Tibial nerve (tissue), 4 donors: ENCODE data around the gene BPI. TPM values are rescaled to one million over a fixed set of nuclear protein-coding genes. Genes with fewer than 3 reads are reported as not detected.

Experiments used
- DNase-seq, 2 donors: peaks; one replicate each; pipeline ENCODE4 v3.0.0-alpha.2; 2019; ENCODE audit warnings: low spot score in 2 of 2
- H3K27ac ChIP-seq, 4 donors: fragments of 200-600 bp; sonication (generic) in 3 of 4; one replicate each; pipeline ENCODE4 v1.5.1; 2017 to 2019; ENCODE audit warnings: mild to moderate bottlenecking in 1 of 4
- H3K27me3 ChIP-seq, 2 donors: fragments of 200-600 bp; sonication (generic) in 1 of 2; one replicate each; pipeline versions ENCODE4 v1.5.1 to v1.6.0; 2017 to 2019
- H3K36me3 ChIP-seq, 3 donors: fragments of 200-600 bp; sonication (generic); one replicate each; pipeline ENCODE4 v1.5.1; 2018 to 2019
- H3K4me1 ChIP-seq, 4 donors: fragments of 200-600 bp; sonication (generic) in 3 of 4; one replicate each; pipeline ENCODE4 v1.5.1; 2017 to 2019
- H3K4me3 ChIP-seq, 4 donors: fragments of 200-600 bp; sonication (generic) in 3 of 4; one replicate each; pipeline ENCODE4 v1.5.1; 2017 to 2019; ENCODE audit warnings: mild to moderate bottlenecking in 1 of 4, moderate library complexity in 1 of 4
- H3K9me3 ChIP-seq, 4 donors: fragments of 200-600 bp; sonication (generic) in 3 of 4; one replicate each; pipeline ENCODE4 v1.5.1; 2017 to 2019
- EP300 ChIP-seq, 2 donors: sonication (generic); formaldehyde crosslinking; IDR thresholded peaks; one replicate each; pipeline ENCODE4 v1.6.1; 2017; ENCODE audit warnings: antibody characterized with exemption in 2 of 2, mild to moderate bottlenecking in 1 of 2
- POLR2A ChIP-seq, 2 donors: fragments of 450-650 bp; IDR thresholded peaks; one replicate each; pipeline ENCODE4 v1.6.1; 2017; ENCODE audit warnings: antibody characterized with exemption in 2 of 2, mild to moderate bottlenecking in 2 of 2, moderate library complexity in 2 of 2
- WGBS, 2 donors: methylation state at CpG; one replicate each; pipeline ENCODE4 v1.1.5; 2018; 5-methylcytosine and 5-hydroxymethylcytosine counted together
- total RNA-seq, 4 donors: library from RNA; depleted of rRNA; stranded (reverse); fragments of >200 nt; gene quantifications; one replicate each; pipeline ENCODE4 v1.1.0, GENCODE V29; 2016
- TF ChIP-seq, protein P1 (sequence below), 5 experiments: fragments of 200-600 bp in 3 of 5; fragments of 450-650 bp in 2 of 5; sonication (generic) in 3 of 5; IDR thresholded peaks; one replicate each; pipeline ENCODE4 v1.5.1; 2016 to 2019; ENCODE audit warnings: antibody characterized with exemption in 5 of 5, mild to moderate bottlenecking in 3 of 5, moderate library complexity in 2 of 5

The BPI gene
- total RNA-seq, 4 donors from 2014 or later, result 0.84 TPM; not detected in 3

DNA sequence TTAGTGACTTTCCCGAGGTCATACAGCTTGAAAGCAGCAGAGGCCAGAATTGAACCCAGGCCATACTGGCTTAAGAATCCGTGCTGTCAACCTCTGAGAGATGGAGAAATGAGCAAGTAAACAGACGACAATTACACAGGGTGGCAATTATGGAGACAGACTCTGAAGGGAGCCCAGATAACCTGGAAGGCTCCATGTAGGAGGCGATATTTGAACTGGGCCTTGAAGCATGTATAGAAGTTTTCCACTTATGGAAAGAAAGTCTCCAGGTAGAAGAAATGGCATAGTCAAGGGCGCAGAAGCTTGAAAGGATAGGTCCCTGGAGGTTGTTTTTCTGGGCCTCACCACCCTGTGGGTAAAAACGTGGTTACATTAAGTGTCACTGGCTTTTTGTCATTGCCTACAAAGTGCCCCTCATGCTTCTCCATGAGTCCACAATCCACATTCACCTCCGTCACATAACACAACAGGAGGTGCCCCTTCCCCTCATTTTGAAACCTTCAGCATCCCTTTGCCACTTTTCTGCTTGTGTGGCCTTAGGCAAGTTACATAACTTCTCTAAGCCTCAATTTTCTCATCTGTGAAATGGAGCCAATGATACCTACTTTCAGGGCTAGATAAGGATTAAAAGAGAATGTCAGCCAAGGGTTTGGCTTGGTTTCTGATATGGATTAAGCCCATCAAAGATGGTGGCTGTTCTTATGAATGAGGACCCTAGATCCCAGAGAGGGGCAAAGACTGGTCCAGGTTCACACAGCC lies 5.9 kb upstream of the BPI start:
- H3K4me1 ChIP-seq, result peaks cover 0 to 44% (median 11%) of the 10 kb centered on the region in 4 donors
- TF ChIP-seq POLR2A (IDR thresholded peaks at IDR 0.05) (no peak), EP300 (IDR thresholded peaks at IDR 0.05) (no peak)
- TF ChIP-seq, protein P1, sequence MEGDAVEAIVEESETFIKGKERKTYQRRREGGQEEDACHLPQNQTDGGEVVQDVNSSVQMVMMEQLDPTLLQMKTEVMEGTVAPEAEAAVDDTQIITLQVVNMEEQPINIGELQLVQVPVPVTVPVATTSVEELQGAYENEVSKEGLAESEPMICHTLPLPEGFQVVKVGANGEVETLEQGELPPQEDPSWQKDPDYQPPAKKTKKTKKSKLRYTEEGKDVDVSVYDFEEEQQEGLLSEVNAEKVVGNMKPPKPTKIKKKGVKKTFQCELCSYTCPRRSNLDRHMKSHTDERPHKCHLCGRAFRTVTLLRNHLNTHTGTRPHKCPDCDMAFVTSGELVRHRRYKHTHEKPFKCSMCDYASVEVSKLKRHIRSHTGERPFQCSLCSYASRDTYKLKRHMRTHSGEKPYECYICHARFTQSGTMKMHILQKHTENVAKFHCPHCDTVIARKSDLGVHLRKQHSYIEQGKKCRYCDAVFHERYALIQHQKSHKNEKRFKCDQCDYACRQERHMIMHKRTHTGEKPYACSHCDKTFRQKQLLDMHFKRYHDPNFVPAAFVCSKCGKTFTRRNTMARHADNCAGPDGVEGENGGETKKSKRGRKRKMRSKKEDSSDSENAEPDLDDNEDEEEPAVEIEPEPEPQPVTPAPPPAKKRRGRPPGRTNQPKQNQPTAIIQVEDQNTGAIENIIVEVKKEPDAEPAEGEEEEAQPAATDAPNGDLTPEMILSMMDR (IDR thresholded peaks at IDR 0.05), result no peak
- no peaks in the 10 kb centered on the region for H3K36me3 ChIP-seq
- no peaks in the 10 kb centered on the region for H3K27me3 ChIP-seq
- no peak for DNase-seq
- WGBS, 2 donors, result 94 to 95% methylated on average over 7 of the region's 7 CpGs
- H3K27ac ChIP-seq, result peak overlapping the region; percentile 26 to 95 (median 80)
- H3K9me3 ChIP-seq, result no peaks in the 10 kb centered on the region
- no peak overlapping the region for H3K4me3 ChIP-seq

DNA sequence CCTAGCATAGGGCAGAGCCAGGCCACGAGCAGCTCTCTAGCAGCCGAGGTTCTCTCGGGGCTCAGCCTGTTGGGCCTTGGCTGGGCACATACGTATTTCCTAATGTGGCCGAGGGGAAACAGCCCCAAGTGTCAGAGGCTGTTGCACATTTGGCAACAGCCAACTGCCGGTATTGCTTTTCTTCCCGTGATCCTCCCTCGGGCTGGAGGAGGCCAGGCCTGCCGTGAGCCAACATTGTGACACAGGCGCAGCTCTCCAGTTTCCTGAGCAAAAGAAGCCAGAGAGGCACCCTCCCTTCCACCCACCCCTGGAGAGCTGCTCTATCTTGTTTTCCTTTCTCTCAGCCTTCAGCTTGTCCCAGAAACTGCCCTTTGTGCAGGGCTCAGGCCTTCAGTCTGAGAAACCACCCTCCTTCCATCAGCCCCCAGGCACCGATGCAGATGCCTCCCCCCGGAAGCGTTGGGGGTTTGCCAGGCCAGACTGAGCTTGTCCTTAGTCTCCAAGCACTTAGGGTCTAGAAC lies 5.1 kb upstream of the BPI start:
- Histone ChIP-seq H3K27ac (peak overlapping the region; percentile 26 to 95 (median 80)), H3K9me3 (no peaks in the 10 kb centered on the region), H3K4me1 (peaks cover 0 to 44% (median 12%) of the 10 kb centered on the region in 4 donors), H3K36me3 (no peaks in the 10 kb centered on the region), H3K27me3 (no peaks in the 10 kb centered on the region), H3K4me3 (no peak overlapping the region)
- peak; percentile 72 to 75 for DNase-seq
- TF ChIP-seq, protein P1 (IDR thresholded peaks at IDR 0.05), result no peak
- TF ChIP-seq POLR2A (IDR thresholded peaks at IDR 0.05), result peak in 1 of 2 donors; percentile 14
- peak; percentile 37 to 90 for TF ChIP-seq EP300 (IDR thresholded peaks at IDR 0.05)
- 0 to 8% methylated on average over 6 to 13 of the region's 13 CpGs for WGBS, 2 donors

DNA sequence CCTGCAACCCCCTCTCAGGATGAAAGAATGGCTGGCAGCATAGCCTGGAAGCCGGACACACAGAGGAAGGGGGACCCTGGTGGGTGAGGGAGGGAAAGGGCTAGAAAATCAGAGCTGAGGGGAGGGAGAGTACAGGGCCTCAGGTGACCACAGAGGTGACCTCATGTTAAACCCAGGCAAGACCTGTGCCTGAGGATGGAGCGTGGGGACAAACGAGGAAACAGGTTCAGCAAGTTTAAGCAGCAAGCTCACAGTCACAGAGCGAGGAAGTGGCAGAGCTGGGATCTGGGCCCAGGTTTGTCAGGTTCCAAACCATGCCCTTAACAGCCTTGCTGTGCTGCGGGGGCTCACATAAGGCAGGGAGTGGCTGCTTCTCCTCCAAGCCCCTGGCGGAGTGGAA lies 4.0 kb upstream of the BPI start:
- no peak for DNase-seq
- TF ChIP-seq EP300 (IDR thresholded peaks at IDR 0.05), result no peak
- TF ChIP-seq POLR2A (IDR thresholded peaks at IDR 0.05), result no peak
- TF ChIP-seq, protein P1 (IDR thresholded peaks at IDR 0.05), result no peak
- Histone ChIP-seq H3K4me3 (no peak overlapping the region), H3K9me3 (no peaks in the 10 kb centered on the region), H3K27me3 (no peaks in the 10 kb centered on the region), H3K27ac (peak overlapping the region in 3 of 4 donors; percentile 70 to 95 (median 89)), H3K4me1 (peaks cover 0 to 51% (median 17%) of the 10 kb centered on the region in 4 donors), H3K36me3 (no peaks in the 10 kb centered on the region)
- 73 to 81% methylated on average over 6 of the region's 6 CpGs for WGBS, 2 donors

DNA sequence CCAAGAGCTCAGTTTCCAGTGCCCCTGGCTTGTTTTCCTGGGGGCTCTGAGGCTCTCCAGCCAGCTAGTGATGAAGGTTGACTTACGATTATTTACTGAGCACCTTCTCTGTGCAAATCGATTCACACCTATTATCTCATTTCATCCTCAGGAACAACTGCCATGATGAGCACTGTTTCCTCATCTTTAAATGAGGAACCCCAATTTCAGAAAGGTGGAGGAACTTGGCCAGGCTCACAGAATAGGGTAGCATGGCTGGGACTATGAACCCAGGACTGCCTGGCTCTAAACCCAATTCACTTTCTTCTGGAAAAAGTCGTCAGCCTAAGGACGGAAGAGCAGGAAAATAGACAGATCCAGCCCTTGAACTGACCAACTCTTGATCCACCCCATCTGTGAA lies 3.5 kb upstream of the BPI start:
- H3K4me3 ChIP-seq, result no peak overlapping the region
- TF ChIP-seq EP300 (IDR thresholded peaks at IDR 0.05), result no peak
- no peak for DNase-seq
- H3K4me1 ChIP-seq, result peaks cover 0 to 53% (median 17%) of the 10 kb centered on the region in 4 donors
- H3K27ac ChIP-seq, result peak overlapping the region in 2 of 4 donors; percentile 89 to 95
- H3K9me3 ChIP-seq, result no peaks in the 10 kb centered on the region
- 88 to 94% methylated on average over 4 of the region's 4 CpGs for WGBS, 2 donors
- H3K27me3 ChIP-seq, result no peaks in the 10 kb centered on the region
- no peaks in the 10 kb centered on the region for H3K36me3 ChIP-seq

DNA sequence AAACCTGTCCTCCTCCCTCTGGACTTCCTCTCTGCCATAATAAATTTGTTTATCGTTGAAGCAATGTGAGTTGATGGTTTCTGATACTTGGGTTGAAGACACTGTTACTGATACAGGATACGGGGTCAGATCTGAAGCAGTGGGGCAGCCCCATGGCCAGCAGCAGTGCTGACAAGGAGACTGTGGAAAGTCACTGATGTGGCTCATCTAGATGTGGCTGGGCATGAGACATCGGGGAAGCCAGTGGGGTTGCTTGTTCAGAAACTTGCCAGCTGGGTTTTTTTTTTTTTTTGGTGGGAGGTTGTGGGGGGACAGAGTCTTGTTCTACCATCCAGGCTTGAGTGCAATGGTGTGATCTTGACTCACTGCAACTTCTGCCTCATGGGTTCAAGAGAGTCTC lies 2.6 kb upstream of the BPI start:
- Histone ChIP-seq H3K9me3 (no peaks in the 10 kb centered on the region), H3K4me1 (peaks cover 0 to 49% (median 17%) of the 10 kb centered on the region in 4 donors), H3K27me3 (no peaks in the 10 kb centered on the region), H3K27ac (no peak overlapping the region), H3K36me3 (no peaks in the 10 kb centered on the region), H3K4me3 (no peak overlapping the region)
- 97% methylated on average over 3 of the region's 3 CpGs for WGBS, 2 donors
- TF ChIP-seq, protein P1 (IDR thresholded peaks at IDR 0.05), result no peak
- TF ChIP-seq EP300 (IDR thresholded peaks at IDR 0.05) (no peak), POLR2A (IDR thresholded peaks at IDR 0.05) (no peak)
- no peak for DNase-seq
